Activated B cell treated with CpG ODN at 0.5 μM for 24 hours (primary cell): ENCODE results near the gene PDXK. TPM values are rescaled to one million over a fixed set of nuclear protein-coding genes. Genes with fewer than 3 reads are reported as not detected.

Experiments
- ATAC-seq: fragments of 200-7000 bp; cut with Tn5 transposase; one replicate; pipeline ENCODE4 v1.10.0; 2021; ENCODE audit warnings: low read depth, mild to moderate bottlenecking, moderate library complexity
- CTCF ChIA-PET: fragments of 350-600 bp; sonication (Branson Sonifier 250); formaldehyde crosslinking; loops from one replicate; lab custom pipeline; 2021; ENCODE audit warnings: antibody characterized with exemption; lab: Charles Lee
- POLR2A ChIA-PET: fragments of 350-600 bp; sonication (Branson Sonifier 250); formaldehyde crosslinking; loops from one replicate; lab custom pipeline; 2021; ENCODE audit warnings: antibody characterized with exemption; lab: Charles Lee
- DNase-seq: peaks from one replicate; pipeline ENCODE4 v3.0.0; 2022
- H3K27ac Mint-ChIP-seq: one replicate; pipeline ENCODE4 v1.8.0; 2020; ENCODE audit warnings: mixed read lengths
- H3K27me3 Mint-ChIP-seq: one replicate; pipeline ENCODE4 v1.8.0; 2021; ENCODE audit warnings: mixed read lengths
- H3K36me3 Mint-ChIP-seq: one replicate; pipeline ENCODE4 v1.8.0; 2021; ENCODE audit warnings: low read depth, mixed read lengths
- H3K4me1 Mint-ChIP-seq: one replicate; pipeline ENCODE4 v1.8.0; 2021; ENCODE audit warnings: mixed read lengths
- H3K4me3 Mint-ChIP-seq: one replicate; pipeline ENCODE4 v1.8.0; 2020; ENCODE audit warnings: mild to moderate bottlenecking, mixed read lengths
- H3K9me3 Mint-ChIP-seq: one replicate; pipeline ENCODE4 v1.8.0; 2020; ENCODE audit warnings: mixed read lengths
- intact Hi-C: fragments of 100-400 bp; cut with micrococcal nuclease; formaldehyde crosslinking; loops from one replicate; pipeline ENCODE4 v1.15.1; 2024
- total RNA-seq: library from RNA; stranded (reverse); gene quantifications from 2 replicates; pipeline ENCODE4 v1.2.3, GENCODE V29; 2022
- TF ChIP-seq, protein P1 (sequence below): fragments of 200-600 bp; IDR thresholded peaks from one replicate; pipeline ENCODE4 v1.8.0; 2022; ENCODE audit warnings: antibody characterized with exemption, mild to moderate bottlenecking

The PDXK gene
- total RNA-seq, 1 donor from 2014 or later: 54.2 TPM

DNA sequence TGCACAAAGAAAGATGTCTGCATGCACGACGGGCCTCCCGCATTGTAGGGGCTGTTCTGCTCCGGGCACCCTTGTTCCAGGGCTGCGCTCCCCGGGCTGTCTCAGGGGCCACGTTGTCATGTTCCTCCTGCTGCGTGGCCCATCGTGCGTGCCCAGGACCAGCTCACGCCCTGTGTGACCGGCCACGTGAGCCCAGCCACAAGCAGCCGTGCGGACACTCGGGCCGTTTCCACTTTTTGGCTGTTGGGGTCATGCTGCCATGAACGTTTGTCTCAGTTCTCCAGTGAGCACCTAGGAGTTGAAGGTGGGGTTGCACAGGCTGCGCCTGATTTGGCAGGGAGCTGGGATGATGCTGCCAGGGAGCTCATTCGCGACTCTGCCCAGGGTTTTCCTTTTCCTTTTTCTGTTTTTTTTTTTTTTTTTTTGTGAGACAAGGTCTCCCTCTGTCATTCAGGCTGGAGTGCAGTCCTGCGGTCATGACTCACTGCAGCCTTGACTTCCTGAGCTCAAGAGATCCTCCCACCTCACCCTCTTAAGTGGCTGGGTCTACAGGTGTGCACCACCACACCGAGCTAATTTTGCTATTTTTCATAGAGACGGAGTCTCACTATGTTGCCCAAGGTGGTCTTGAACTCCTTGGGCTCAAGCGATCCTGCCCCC lies 17.4 kb downstream of the PDXK start:
- no peak for DNase-seq
- H3K27me3 Mint-ChIP-seq: no peaks in the 10 kb centered on the region
- peaks cover 25% of the 10 kb centered on the region for H3K36me3 Mint-ChIP-seq
- CTCF ChIA-PET: no interaction called here
- no peaks in the 10 kb centered on the region for H3K9me3 Mint-ChIP-seq
- H3K4me1 Mint-ChIP-seq: peaks cover 6% of the 10 kb centered on the region
- no peak for ATAC-seq
- intact Hi-C loops: no loop called here
- POLR2A ChIA-PET: interaction anchor here (0.6 to 0.7 kb wide), 3 partner anchors 19 to 67 kb away, joined by 4 read pairs; no protein-coding TSS in a partner anchor
- H3K4me3 Mint-ChIP-seq: no peak overlapping the region
- TF ChIP-seq, protein P1, sequence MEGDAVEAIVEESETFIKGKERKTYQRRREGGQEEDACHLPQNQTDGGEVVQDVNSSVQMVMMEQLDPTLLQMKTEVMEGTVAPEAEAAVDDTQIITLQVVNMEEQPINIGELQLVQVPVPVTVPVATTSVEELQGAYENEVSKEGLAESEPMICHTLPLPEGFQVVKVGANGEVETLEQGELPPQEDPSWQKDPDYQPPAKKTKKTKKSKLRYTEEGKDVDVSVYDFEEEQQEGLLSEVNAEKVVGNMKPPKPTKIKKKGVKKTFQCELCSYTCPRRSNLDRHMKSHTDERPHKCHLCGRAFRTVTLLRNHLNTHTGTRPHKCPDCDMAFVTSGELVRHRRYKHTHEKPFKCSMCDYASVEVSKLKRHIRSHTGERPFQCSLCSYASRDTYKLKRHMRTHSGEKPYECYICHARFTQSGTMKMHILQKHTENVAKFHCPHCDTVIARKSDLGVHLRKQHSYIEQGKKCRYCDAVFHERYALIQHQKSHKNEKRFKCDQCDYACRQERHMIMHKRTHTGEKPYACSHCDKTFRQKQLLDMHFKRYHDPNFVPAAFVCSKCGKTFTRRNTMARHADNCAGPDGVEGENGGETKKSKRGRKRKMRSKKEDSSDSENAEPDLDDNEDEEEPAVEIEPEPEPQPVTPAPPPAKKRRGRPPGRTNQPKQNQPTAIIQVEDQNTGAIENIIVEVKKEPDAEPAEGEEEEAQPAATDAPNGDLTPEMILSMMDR: no peak
- H3K27ac Mint-ChIP-seq: no peak overlapping the region

DNA sequence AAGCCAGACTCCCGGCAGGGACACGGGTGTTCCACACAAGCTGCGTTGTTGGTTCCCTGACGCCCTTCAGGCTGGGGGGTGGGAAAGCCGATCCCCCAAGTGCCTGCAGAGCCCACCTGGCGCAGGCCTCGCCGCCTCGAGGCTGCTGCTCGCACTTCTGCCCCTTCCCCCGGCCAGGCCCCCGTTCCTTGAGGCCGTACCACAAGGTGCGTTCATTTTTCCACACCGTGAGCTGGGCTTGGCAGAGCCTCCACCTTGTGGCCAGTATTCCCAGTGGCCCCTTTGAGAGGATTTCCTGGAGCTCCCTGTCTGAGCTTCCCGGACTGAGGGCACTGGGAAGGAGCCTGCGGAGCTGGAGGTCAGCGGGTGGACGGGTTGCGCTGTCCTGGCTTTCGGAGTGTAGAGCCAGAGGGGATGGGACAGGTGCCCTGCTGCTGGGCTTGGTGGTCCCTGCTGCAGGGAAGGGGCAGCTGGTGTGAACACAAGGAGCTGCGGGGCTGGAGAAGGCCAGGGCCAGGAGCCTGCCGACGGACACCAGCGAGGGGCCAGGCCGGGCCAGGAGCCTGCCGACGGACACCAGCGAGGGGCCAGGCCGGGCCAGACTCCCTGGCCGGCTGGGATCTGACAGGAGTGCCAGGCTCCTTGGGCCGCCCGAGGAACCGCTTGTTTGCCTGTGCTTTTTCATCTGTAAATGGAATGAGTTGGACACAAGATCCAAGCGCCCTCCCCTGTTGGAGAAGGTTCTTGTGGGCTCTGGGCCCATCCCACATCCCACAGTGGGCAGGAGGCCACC lies 18.4 kb downstream of the PDXK start:
- Mint-ChIP-seq H3K4me3 (no peak overlapping the region), H3K9me3 (no peaks in the 10 kb centered on the region), H3K27me3 (no peaks in the 10 kb centered on the region), H3K36me3 (peaks cover 23% of the 10 kb centered on the region), H3K4me1 (peaks cover 6% of the 10 kb centered on the region), H3K27ac (no peak overlapping the region)
- ATAC-seq (no peak), DNase-seq (no peak)
- ChIA-PET CTCF (no interaction called here), POLR2A (interaction anchor here (0.7 kb wide), 1 partner anchor 68 kb away, joined by 4 read pairs; no protein-coding TSS in a partner anchor)
- intact Hi-C loops: no loop called here
- TF ChIP-seq, protein P1: no peak

DNA sequence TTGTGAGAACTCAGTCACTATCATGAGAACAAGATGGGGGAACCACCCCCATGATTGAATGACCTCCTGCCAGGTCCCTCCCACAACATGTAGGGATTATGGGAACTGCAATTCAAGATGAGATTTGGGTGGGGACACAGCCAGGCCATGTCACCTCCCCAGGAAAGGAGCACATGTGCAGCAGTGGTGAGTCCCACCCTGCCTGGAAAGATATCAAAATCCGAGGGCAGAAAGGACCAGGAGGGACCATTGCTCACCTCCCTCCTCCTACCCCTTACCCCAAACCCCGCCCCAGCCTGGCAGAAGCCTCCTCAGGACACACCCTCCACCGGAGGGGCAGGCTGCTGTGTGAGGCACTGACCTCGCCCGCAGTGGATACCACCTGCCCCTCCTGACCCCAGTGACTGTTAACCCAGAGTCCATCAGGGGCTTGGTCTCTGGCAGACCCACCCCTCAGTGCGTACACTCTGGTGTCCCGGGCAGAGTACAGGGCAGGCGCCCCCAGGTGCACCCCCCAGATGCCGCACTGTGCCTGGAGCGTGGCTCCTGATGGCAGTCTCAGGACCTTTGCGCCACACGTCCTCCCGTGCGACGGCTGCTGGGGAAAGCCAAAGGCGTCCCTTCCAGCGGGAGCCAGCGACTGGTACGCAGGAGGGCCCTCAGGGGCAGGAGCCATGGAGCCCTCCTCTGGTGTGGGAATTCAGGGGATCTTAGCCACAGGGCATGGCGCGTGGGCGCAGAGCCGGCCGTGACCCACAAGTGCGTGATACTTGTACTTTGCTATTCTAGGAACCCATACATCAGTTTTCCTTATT lies 20.9 kb downstream of the PDXK start:
- TF ChIP-seq, protein P1: no peak
- H3K4me3 Mint-ChIP-seq: no peak overlapping the region
- no peaks in the 10 kb centered on the region for H3K27me3 Mint-ChIP-seq
- peaks cover 4% of the 10 kb centered on the region for H3K4me1 Mint-ChIP-seq
- CTCF ChIA-PET: no interaction called here
- H3K27ac Mint-ChIP-seq: no peak overlapping the region
- ATAC-seq (no peak), DNase-seq (no peak)
- POLR2A ChIA-PET: interaction anchor here (0.6 kb wide), 1 partner anchor 17 kb away, joined by 3 read pairs; no protein-coding TSS in a partner anchor
- intact Hi-C loops: no loop called here
- H3K36me3 Mint-ChIP-seq: peaks cover 25% of the 10 kb centered on the region
- no peaks in the 10 kb centered on the region for H3K9me3 Mint-ChIP-seq

DNA sequence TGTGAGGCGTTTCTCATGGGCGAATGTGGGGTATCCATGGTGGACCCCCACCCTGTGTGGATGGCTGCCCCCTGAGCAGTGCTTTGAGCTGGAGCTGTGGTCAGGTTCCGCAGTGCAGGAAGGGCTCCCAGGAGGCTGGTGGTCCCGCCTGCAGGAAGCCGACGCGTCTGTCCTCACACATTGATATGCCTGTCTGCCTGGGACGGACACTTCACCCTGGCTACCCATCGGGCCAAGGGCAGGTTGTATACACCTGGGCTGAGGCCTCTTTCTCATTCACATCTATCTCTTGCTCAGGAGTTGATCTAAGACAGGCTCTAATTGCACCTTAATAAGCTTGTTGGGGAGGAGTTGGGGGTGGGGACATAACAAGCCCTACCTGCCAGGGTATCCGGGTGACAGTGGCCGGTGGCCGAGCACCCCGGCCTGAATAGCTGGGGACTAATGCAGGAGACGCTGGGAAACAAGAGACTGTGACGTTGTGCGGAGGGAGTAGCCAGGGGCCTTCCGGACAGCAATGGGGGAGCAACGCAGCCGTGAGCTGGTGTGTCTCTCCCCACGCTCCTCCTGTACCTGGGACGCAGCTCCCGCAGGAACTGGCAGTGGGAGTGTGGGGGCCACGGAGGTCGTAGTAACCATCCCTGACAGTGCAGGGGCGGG lies 21.7 kb downstream of the PDXK start:
- Mint-ChIP-seq H3K9me3 (no peaks in the 10 kb centered on the region), H3K4me3 (no peak overlapping the region), H3K27ac (no peak overlapping the region), H3K36me3 (peaks cover 30% of the 10 kb centered on the region), H3K4me1 (peaks cover 4% of the 10 kb centered on the region), H3K27me3 (no peaks in the 10 kb centered on the region)
- ChIA-PET CTCF (no interaction called here), POLR2A (interaction anchor here (0.6 kb wide), 1 partner anchor 17 kb away, joined by 3 read pairs; no protein-coding TSS in a partner anchor)
- TF ChIP-seq, protein P1: no peak
- intact Hi-C loops: no loop called here
- DNase-seq (no peak), ATAC-seq (no peak)
